Right lung (tissue), 5 donors: ENCODE data around the gene LMAN2L. TPM values are rescaled to one million over a fixed set of nuclear protein-coding genes. Genes with fewer than 3 reads are reported as not detected.
A peak's percentile ranks its signal among the peaks of the same experiment; 100 is the strongest.

Source experiments
- DNase-seq, 2 donors: peaks; one replicate each; pipeline ENCODE4 v3.0.0-alpha.2; 2013
- polyA plus RNA-seq, 5 donors: library from polyadenylated mRNA; unstranded; fragments of 120-200 nt; gene quantifications; one replicate each; pipeline versions ENCODE4 v1.2.1 to v1.2.3, GENCODE V29; 2013; ENCODE audit warnings: inconsistent platforms in 1 of 5, low replicate concordance in 1 of 5; ENCODE audit not compliant: insufficient read length in 5 of 5, insufficient read depth in 1 of 5

LMAN2L gene
- polyA plus RNA-seq, 5 donors: 45.3 to 55.4 (median 46.7) TPM

DNA sequence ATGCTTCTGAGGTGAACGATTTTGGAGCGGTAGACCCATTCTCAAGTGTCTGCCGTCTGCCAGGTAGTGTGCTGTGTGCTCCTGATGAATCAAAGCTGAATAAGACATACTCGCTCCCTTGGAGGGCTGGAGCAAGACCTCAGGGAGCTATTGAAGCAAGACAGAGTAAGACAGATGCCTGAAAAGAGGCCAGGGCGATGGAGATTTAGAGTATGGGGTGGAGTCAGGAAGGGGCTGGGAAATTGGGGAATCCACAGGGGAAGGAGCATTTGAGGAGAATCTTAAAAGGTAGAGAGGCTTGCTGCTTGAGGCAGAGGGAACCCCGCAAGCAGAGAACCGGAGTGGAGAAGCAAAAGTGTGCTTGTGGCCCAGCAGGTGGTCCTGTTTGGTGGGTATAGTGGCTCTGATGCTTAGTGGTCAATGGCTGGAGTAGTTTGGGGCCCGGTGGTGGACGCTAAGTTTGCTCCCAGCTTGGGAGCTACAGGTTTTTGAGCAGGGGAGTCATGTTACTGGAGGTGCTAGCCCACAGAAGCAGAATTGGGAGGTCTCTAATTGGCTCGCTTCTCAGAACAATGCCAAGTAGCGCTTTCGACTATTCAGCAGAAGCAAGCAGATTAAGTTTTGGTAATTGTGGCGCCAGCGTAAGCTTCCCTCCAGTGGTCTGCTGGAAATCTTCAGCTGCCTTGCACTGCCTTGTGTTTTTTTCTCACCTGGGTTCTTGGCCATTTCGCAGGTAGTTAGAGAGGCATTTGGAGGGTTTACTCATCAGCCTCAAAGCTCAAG is 22.9 kb upstream of the LMAN2L start:
- DNase-seq: peak in 1 of 2 donors; percentile 22

DNA sequence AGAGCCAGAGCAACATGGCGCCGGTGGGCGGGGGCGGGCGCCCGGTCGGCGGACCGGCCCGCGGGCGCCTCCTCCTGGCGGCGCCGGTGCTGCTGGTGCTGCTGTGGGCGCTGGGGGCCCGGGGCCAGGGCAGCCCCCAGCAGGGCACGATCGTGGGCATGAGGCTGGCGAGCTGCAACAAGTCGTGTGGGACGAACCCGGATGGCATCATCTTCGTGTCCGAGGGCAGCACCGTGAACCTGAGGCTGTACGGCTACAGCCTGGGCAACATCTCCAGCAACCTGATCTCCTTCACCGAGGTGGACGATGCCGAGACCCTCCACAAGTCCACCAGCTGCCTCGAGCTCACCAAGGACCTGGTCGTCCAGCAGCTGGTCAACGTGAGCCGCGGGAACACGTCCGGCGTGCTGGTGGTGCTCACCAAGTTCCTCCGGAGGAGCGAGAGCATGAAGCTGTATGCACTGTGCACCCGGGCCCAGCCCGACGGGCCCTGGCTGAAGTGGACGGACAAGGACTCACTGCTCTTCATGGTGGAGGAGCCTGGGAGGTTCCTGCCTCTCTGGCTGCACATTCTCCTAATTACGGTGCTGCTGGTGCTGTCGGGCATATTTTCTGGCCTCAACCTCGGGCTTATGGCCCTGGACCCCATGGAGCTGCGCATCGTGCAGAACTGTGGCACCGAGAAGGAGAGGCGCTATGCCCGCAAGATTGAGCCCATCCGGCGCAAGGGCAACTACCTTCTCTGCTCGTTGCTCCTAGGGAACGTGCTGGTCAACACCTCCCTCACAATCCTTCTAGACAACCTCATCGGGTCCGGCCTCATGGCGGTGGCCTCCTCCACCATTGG is 21.3 kb upstream of the LMAN2L start:
- DNase-seq: peak; percentile 39 to 41

DNA sequence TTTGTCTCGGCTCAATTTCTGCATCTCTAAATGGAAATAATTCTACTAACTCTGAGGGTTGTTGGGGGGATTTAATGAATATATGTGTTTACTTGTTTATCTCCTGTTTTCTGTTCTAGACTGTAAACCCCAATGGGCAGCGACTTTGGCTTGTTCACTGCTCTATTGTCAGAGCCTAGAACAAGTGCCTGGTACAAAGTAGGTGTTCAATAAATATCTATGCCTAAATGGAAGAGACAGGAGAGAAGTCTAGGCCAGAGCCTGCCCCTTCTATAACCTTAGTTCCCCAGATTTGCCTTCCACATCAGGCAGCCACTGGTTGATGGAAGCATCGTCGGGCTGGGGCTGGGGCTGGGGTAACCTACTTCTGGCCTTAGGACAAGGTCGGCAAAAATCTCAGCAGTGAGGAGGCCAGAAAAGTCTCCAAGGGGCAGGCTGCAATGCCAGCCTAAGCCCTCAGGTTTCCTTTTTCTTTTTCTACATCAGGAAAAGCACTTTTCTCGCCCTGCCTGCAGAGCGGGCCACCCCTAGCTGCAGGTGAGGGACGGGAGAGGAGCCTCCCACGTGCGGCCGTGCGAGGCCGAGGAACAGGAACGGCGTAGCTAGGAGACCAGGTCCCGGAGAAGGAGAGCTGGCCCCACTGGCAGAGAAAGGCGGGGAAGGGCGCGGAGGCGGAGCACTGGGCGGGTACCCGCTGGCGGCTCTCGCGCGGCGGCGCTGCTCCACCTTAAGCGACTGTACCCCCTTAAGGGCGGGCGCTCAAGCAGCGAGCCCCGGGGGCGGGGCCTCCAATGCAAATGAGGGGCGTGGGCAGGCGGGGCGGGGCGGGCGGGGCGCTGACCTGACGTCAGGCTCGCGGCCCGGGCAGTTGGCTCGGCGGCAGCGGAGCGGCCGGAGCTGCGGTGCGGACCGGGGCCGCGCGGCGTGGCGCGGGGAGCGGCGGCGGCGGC is 20.4 kb upstream of the LMAN2L start, which contains the start of gene CNNM4:
Gene CNNM4 (plus strand): TSS at position 867 of the 950 bp plus-strand sequence. CDS start 98 bp downstream, outside the sequence.
- DNase-seq: peak; percentile 89 to 90

DNA sequence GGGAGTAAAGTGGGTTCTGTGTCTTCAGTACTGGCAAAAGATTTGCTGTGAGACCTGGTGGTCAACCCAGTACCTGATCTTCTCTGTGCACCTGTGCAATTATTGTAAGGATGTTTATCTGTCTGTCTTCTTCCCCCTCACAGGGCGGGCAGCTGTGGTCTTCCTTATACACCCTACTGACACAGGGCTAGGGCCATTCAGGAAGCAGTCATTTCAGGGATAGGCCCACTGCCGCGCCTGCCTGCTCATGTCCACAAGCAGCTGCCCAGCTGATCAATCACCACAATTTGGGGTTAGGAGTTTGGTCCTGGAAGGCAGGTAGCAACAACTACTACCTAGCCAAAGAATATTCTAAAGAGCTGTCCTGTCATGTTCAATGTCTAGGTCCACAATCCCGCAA is 19.7 kb upstream of the LMAN2L start:
- no peak for DNase-seq

DNA sequence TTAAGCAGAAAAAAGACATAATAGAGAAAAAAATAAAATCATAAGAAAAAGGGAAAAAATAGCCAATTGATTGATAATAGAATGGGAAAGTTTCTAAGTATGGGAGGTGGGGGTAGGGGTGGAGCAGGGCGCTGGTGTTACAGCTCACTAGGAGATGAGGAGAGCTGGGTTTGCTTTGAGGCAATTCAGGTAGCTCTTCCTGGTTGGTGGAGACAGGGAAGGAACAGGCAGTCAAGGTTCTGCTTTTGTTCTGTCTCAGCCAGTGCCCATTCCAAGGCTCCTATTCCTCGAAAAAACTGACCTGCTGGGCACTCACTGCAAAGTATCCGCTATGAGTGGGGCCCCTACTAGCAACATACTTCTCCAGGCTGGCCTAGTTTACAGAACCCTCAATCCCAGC is 19.1 kb upstream of the LMAN2L start:
- no peak for DNase-seq

DNA sequence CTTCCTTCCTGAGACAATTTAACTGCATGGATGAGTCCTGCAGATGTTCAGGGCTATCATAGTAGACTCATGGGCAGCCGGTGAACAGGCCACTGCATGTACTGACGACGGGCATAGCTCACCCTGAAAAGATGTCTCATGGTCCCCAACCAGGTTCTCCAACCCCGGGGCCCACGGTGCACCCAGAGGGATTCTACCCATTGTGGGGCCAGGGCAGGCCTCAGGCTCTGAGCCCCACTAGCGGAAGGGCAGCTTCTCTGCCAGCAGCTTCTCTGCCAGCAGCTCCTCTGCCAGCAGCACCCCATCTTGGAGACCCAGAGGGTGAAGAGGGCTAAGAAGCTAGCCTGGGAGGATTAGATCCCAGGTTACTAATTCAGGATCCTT is 17.6 kb upstream of the LMAN2L start:
- DNase-seq: no peak

DNA sequence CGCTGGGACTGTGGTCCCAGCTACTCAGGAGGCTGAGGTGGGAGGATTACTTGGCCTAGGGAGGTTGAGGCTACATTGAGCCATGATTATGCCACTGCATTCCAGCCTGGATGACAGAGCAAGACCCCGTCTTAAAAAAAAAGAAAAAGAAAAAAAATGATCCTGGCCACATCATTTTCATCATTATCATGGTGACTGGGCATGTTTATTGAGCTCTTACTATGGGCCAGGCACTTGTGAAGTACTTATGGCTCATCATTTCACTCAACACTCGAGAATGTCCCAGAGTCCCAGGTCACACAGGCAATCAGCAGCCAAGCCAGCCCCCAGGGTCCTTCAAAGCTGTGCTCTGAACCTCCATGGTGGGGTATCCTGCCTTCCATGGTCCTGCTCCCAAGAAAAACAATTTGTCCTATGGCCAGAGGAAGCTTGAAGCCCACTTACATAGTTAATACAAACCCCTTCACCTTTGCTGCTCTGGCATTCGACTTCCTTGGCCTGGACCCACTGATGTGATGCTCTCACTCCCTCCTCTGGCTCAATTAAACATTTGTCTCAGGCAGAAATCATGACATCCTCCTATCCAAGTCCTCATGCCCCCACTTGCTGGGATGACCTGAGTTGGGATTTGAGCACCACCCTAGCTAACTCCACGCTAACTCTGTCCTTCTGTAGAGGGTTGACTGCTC is 17.1 kb upstream of the LMAN2L start:
- DNase-seq: no peak

DNA sequence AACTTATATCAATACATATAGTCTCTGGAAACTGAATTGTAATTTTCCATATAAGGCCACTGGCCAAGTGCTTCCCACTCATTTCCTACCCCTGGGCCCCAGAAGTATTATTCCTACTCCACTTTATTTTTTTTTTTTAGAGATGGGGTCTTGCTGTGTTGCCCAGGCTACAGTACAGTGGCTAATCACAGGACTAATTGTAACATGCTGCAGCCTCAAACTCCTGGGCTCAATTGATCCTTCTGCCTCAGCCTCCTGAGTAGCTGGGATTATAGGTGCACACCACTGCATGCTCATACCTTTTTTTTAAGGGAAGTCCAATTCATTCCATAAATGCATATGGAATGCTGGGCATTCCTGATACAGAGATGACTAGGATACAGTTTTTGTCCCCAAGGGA is 14.5 kb upstream of the LMAN2L start:
- no peak for DNase-seq

DNA sequence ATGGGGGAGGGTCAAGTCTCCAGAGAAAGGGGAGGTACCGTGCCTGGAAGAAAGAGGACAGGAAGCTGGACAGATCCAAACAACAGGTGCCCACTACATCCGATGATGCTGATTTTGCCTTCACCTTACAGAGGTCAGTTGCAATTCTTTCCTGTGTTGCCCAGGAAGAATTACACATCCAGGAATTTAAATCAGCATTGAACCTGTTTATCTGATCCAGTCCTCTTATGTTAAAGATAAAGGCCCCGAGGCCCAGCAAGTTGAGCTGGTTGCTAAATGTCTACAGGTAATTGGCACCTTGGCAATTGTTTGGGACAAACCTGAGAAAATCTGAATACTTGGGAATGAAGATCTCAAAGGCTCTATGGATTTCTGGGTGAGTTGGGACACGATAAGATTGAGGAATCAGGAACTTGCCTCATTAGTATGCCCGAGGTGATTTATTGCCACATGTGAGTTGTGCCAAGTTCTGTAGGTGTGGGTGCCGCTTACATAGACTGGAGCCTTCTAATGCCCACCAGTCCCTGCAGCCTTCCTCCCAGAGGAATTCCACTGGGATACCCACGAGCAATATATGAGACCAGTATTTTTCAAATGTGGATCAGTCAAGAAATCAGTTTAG is 13.9 kb upstream of the LMAN2L start:
- no peak for DNase-seq

DNA sequence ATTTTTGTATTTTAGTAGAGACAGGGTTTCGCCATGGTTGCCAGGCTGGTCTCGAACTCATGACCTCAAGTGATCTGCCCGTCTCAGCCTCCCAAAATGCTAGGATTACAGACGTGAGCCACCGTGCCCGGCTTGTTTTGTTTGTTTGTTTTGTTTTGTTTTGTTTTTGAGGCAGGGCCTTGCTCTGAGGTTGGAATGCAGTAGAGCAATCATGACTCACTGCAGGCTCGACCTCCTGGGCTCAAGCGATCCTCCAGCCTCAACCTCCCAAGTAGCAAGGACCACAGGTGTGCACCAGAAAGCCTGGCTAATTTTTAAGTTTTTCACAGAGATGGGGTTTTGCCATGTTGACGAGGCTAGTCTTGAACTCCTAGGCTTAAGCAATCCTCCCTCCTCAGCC is 11.9 kb upstream of the LMAN2L start:
- no peak for DNase-seq

DNA sequence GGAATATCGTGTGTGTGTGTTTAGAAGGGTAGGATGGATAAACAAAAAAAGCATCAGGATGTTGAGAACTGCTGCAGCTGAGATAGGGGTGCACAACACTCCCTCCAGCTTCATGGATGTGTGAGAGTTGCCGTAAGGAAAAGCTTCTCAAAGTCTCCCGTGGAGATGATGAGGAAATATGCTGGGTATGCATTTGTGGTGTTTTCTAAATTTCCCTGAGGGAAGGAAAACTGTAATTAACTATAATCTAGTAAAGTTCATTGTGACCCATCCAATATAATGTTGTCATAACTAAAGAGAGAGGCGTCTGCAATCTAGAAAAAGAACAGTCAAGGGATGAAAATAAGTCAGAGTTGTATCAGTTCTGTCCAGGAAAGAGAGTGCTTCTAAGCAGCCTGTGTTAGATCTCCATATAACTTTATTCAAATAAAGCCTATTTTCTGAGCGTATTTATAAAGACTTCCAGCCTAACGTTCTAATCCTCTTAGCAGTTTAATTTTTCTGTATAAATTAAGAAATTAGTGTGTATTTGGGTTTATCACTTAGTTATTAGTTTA is 7.3 kb upstream of the LMAN2L start:
- no peak for DNase-seq

DNA sequence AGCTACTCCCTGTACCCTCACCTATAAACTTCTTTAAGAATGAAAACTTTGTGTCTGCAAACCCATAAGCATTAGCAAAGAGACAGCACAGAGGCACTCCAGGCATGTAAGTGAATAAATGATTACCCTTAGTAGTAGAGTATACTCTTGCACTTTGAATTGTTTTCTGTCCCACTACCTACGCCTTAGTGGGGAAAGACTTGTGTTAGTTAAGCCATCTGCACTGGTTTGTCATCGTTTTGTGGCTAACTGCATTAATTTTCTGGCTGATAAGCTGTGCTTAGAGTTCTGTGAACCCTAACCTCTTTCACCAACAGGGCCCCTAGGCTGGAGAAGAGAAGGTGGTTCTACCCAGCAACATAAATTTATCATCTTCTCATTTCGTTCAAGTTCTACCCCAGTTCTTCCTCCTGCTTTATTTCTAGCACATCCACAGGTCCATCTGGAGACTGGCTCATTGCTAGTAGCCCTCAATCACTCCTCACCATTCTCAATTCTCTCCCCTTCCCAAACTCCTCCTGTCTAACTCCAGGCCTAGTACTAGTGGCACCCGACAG is 710 bp downstream of the LMAN2L start:
- no peak for DNase-seq

DNA sequence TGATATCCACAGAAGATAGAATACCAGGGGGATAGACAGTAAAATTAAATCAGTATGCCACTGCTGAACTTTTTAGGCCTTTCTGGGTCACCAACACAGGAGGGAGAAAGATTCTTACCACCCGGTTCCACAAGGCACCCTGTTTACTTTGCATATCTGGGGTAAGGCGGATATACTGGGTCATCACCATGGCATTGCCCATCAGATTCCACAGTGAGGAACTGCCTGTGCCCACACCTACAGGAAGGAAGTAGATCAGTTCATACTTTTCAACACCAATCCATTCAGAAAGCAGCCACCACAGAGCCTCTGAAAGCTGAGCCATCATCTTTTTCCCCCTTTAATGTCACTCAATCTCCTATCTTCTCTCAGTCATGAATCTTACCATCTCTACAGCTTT is 2.0 kb downstream of the LMAN2L start:
- DNase-seq: no peak

DNA sequence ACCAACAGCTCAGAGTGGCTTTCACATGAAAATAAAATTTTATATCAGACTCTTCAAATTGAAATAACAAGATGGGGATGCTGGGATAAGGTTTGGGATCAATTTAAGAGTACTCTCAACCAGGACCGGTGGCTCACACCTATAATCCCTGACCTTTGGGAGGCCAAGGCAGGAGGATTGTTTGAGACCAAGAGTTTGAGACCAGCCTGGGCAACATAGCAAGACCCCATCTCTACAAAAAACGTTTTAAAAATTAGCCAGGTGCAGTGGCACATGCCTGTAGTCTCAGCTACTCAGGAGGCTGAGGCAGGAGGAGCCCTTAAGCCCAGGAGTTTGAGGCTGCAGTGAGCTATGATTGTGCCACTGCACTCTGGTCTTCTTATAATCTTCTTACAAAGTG is 2.6 kb downstream of the LMAN2L start:
- DNase-seq: no peak

DNA sequence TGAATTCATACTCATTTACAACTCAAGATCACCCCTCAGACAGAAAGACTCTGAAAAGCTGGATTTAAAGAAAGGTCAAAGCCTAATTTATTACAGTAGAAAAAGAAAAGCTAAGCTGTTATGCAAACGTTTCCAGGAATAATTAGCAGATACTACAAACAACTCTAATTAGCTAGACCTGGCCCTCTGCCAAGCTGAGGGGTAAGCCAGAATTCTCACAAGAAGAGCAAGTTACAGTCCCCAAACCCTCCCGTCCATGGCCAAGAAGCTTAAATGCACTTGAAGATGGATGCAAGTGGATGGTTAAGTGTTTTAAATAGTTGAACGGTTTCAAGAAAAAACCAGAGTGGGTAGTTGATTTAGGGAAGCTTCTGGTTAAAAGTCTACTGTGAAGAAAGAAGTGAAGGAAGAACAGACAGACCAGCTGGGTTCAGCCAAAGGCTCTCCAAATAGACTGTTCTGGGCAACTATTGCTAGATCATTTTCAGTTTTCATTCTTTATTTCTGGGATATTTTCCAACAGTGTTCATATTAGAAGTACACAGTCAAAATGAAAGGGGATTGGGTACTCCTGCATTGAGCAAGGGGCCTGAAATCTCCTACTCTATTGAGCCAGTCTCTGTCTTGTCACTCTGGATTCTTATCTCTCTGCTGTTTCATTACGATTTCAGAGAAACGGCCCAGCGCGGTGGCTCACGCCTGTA is 4.8 kb downstream of the LMAN2L start:
- DNase-seq: peak; percentile 70 to 81

DNA sequence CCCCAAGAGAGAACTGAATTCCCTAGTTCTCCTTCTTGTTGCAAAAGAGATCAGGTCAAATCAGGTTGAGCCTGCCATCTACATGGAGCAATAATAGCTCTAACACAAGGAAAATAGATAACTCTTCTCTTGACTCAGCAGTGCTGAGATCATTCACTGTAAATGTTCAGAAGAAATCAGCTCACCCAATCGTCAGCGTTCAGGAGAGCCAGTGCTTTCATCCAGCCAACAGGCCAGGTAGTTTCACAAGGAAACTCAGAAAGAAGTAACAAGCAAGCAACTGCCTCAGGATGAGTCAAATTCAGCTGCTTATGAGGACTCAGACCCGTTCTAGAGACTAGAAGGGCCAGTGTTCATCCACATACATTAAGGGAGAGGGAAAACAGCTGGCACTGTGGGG is 5.9 kb downstream of the LMAN2L start:
- no peak for DNase-seq

DNA sequence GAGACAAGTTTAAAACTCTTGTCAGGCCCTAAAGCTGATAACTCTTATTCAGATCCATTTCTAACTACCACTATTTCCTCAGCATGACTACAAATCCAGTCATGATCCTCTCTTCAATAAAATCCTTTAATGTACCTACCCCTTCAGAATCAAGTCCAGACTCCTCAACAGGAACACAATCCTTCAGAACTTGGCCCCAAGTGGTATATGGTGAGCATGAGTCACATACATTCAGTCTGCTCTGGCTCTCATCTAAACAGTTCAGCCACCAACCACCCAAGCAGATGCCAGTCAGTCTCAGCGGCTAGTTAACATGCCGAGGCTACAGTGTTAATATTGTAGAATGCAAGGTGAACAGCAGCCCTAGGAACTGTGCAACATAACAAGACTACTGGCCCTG is 9.7 kb downstream of the LMAN2L start:
- no peak for DNase-seq

DNA sequence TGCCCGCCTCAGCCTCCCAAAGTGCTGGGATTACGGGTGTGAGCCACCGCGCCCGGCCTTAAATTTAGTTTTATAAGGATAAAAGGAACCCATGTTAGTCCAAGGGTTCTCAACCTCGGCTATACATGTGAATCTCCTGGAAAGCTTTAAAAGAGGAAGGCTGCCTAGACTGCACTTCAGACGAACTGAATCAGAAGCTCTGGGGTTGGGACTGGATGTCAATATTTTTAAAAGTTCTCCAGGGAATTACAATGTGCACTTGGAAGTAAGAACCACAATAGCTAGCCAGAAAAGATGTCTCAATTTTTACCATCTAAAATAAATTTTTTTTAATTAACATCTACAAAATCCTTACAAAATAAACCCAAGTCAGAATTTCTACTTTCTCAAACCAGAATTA is 10.1 kb downstream of the LMAN2L start:
- DNase-seq: no peak

DNA sequence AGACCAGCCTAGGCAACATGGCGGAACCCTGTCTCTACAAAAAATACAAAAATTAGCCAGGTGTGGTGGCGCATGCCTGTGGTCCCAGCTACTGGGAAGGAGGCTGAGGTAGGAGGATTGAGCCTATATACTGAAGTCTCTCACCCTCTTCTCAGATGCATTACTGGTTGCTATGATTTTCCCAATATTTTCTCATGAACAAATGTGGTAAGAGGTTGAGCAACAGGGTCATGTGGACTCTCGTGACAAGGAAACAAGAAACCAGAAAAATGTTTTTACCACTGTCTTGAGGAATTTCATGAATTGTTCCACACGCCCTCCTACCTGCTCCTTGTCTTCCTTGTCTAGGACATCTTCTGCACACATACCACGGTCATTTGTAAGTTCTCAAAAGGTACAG is 12.4 kb downstream of the LMAN2L start:
- DNase-seq: no peak

DNA sequence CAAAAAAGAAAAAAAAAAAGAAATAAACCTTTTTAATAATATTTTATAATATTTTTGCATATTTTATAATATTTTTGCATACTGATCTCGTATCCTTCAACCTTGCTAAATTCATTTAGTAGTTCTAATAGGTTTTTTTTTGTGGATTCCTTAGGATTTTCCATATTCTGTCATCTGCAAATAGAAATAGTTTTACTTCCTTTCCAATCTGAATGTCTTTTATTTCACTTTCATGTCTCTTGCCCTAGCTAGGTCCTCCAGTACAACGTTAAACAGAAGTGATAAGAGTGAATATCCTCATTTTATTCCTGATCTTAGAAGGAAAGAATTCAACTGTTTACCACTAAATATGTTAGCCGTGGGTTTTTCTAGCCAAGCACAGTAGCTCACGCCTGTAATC is 13.7 kb downstream of the LMAN2L start:
- DNase-seq: no peak
